GM18505 (cell line): Measurements from ENCODE around the gene ERFL.

ENCODE experiments used
- ATAC-seq: cut with Tn5 transposase; IDR thresholded peaks from one replicate; pipeline ENCODE4 v1.9.1; 2021; ENCODE audit not compliant: unreplicated experiment
- POLR2A ChIP-seq: IDR thresholded peaks from 4 replicates; pipeline ENCODE4 v1.6.1; 2011; ENCODE audit warnings: borderline replicate concordance; ENCODE audit not compliant: insufficient read depth, insufficient read length; ENCODE audit errors: extremely low read depth

The ERFL gene

GRCh38 chr19:41902594-41902993, 25.7 kb downstream of the ERFL start:
- no peak for ATAC-seq
- TF ChIP-seq POLR2A: no peak

GRCh38 chr19:41901707-41902360, 26.4 kb downstream of the ERFL start:
- no peak for ATAC-seq
- TF ChIP-seq POLR2A: no peak

DNA sequence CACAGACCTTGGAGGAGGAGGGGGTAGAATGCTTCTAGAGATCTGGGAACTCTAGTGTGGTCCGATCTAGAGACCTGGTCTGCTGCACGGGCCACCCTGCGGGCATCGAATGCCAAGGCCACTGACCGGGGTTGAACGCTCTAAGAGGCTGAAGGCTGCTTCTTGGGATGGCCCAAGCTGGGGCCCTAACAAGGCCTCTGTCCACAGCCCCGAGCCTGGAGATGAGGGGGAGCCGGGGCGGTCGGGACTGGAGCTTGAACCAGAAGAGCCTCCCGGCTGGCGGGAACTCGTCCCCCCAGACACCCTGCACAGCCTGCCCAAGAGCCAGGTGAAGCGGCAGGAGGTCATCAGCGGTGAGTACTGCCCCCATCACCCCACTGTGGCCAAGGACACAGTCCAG, 30.0 kb downstream of the ERFL start:
- no peak for ATAC-seq
- no peak for TF ChIP-seq POLR2A

- ATAC-seq: no peak
- TF ChIP-seq POLR2A: no peak
Measured at GRCh38 chr19:41897820-41898219, 30.4 kb downstream of the ERFL start.

DNA sequence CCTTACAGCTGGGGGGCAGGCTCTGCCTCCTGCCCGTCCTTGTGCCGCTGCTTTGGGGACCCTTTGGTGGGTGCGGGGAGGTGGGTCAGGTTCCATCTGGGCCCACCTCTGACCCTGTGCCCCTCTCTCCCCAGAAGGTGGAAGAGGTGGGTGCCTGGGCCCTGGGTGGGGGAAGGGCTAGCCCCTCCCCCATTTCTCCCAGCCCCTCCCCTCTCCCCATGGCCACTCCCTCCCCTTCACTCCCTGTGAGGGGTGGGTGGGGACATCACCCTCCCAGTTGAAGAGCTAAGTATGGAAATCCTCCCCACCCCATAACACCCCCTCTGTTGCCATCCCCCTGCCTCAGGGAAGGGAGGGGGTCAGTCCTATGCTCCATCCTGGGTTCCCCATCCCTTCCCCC, 31.1 kb downstream of the ERFL start:
- TF ChIP-seq POLR2A: no peak
- no peak for ATAC-seq

- ATAC-seq: no peak
- TF ChIP-seq POLR2A: no peak
Measured at GRCh38 chr19:41896581-41896942, 31.7 kb downstream of the ERFL start.

DNA sequence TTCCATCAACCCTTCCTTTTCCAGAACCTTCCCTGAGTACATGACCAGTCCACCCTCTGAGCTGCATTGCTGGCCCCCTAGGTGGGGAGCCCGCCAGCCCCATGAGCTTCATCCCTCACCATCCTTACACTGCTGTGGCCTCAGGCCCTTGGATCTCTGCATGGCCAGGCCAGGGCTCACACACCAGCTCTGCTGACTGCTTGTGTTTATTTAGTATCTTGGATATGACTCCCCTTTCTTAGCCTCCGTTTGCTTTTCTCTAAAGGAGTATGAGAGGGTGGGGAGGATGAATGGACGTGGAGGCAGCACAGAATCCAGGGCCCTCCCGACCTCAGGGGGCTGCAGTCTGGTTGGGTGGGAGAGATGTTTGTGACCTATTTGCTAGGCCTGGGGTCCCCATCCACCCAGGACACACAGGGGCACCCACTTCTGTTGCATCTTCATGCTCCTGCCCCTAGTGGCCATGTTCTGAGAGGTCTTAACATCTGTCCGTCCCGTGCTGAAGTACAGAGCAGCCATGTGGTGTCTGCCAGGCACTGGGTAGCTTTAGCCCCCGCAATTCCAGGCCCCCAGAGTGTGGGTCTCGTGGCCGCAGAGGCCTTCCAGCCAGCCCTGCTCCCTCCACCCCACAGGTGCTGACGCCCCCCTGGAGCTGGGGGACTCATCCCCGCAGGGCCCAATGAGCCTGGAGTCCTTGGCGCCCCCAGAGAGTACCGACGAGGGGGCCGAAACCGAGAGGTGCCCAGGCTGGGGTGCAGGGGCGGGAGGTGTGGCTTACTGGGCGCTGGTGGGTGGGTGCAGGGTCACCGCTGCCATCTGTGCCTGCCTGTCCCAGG, 32.3 kb downstream of the ERFL start:
- no peak for TF ChIP-seq POLR2A
- ATAC-seq: no peak

GRCh38 chr19:41894350-41894749, 33.9 kb downstream of the ERFL start:
- no peak for TF ChIP-seq POLR2A
- ATAC-seq: no peak

DNA sequence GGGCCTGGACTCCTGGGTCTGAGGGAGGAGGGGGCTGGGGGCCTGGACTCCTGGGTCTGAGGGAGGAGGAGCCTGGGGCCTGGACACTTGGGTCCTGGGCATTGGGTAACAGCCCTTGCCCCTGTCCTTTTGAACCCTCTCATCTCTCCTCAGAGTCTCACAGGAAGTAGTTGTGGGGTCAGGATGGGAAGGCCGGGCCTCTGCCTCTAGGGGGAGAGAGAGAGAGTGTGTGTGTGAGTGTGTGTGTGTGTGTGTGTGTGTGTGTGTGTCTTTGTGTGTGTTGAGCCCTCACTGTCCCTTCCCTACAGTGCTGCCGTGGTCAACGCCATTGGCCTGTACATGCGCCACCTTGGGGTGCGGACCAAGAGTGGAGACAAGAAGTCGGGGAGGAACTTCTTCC, 34.4 kb downstream of the ERFL start:
- no peak for ATAC-seq
- TF ChIP-seq POLR2A: no peak

GRCh38 chr19:41892173-41892902, 35.9 kb downstream of the ERFL start:
- ATAC-seq: no peak
- no peak for TF ChIP-seq POLR2A

GRCh38 chr19:41890936-41891335, 37.3 kb downstream of the ERFL start:
- ATAC-seq: no peak
- no peak for TF ChIP-seq POLR2A

DNA sequence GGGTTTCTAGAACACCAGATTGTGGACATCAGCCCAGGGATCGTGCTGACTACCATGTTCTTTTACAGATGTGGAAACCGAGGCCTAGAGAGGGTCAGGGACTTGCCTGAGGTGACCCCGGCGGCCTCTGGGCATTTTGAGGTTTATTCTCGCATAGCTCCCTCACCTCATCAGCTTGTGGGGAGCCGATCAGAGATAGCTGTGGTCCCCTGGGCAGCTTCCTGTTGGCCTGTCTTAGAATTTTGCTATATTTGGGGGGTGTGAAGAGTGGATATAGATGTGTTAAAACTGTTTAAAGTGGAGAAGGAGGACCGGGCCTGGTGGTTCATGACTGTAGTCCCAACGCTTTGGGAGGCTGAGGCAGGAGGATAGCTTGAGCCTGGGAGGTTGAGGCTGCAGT, 38.4 kb downstream of the ERFL start:
- no peak for ATAC-seq

DNA sequence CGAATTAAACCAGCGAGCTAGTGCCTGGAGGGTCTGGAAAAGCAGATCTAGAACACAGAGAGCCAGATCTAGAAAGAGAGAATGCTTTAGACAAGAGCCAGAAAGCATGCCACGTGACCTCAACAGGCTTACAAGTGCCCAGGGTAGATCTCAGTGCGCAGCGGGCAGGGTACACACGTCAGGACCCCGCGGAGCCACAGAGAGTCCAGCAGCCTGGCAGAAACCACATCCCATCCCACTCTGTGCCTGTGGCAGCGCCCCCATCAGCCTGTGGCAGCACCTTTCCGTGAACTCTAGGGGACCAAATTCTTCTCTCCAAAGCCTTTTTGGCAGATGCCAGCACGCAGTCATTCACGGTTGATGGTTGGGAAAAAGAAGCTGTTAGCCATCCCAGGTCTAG, 39.3 kb downstream of the ERFL start:
- TF ChIP-seq POLR2A: no peak
- no peak for ATAC-seq

More for the DNA sequence above, 38.4 kb downstream of the ERFL start:
- no peak for TF ChIP-seq POLR2A
